Measurements from ENCODE around the gene SLC38A1.

DNA sequence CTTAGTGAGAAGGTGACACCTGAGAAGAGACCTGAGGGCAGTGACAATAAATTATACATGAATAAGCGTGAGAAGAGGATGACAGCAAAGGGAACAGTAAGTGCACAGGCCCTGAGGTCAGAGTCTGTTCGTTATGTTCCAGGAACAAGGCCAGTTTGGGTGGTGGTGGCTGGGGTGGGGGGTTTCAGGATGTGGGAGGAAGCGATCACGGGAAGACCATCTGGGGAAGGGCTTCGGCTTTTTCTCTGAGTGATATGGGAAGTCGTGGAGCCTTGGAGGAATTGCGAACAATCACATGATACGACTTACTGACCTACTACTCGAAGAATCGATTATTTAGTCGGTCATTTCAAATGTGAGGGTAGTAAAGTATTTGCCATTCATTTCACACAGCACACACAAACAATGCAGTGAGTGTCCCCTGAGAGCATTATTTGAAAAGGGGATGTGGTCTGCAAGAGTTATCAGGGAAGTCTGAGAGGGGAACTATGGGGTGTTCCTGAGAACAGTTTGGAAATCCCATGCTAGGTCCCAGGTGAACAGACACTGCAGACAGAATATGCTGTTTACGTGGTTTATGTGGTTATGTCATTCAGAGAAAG is 94.7 kb downstream of the SLC38A1 start:
- TF ChIP-seq, protein P1, sequence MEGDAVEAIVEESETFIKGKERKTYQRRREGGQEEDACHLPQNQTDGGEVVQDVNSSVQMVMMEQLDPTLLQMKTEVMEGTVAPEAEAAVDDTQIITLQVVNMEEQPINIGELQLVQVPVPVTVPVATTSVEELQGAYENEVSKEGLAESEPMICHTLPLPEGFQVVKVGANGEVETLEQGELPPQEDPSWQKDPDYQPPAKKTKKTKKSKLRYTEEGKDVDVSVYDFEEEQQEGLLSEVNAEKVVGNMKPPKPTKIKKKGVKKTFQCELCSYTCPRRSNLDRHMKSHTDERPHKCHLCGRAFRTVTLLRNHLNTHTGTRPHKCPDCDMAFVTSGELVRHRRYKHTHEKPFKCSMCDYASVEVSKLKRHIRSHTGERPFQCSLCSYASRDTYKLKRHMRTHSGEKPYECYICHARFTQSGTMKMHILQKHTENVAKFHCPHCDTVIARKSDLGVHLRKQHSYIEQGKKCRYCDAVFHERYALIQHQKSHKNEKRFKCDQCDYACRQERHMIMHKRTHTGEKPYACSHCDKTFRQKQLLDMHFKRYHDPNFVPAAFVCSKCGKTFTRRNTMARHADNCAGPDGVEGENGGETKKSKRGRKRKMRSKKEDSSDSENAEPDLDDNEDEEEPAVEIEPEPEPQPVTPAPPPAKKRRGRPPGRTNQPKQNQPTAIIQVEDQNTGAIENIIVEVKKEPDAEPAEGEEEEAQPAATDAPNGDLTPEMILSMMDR (IDR thresholded peaks at IDR 0.05), result no peak
- no peak for TF ChIP-seq POLR2AphosphoS5 (IDR thresholded peaks at IDR 0.05)

Data from sigmoid colon (tissue), 4 donors.